Naive B cell (primary cell): ENCODE data around the gene MAPK4. TPM values are rescaled to one million over a fixed set of nuclear protein-coding genes. Genes with fewer than 3 reads are reported as not detected.
"Not testable (repeated sequence)": the region's sequence is repeated elsewhere in the genome, so short reads cannot be mapped to it uniquely, and the experiment has no call there.

ENCODE experiments used
- ATAC-seq, 2 donors: fragments of 150-1000 bp; cut with Tn5 transposase; 2 replicates each; pipeline ENCODE4 v1.10.0; 2021; ENCODE audit warnings: low read depth in 2 of 2, mild to moderate bottlenecking in 2 of 2, moderate library complexity in 2 of 2
- DNase-seq: peaks from one replicate; pipeline ENCODE4 v3.0.0; 2022
- H3K27ac Mint-ChIP-seq, 6 donors: one replicate each; pipeline ENCODE4 v1.8.0; 2020 to 2022; ENCODE audit warnings: mild to moderate bottlenecking in 6 of 6, mixed read lengths in 6 of 6, moderate library complexity in 5 of 6, inconsistent platforms in 2 of 6
- H3K27me3 Mint-ChIP-seq, 3 donors: one replicate each; pipeline ENCODE4 v1.8.0; 2021 to 2022; ENCODE audit warnings: mixed read lengths in 3 of 3, mild to moderate bottlenecking in 1 of 3
- H3K36me3 Mint-ChIP-seq, 2 donors: one replicate each; pipeline ENCODE4 v1.8.0; 2020 to 2022; ENCODE audit warnings: mixed read lengths in 2 of 2, inconsistent platforms in 1 of 2, mild to moderate bottlenecking in 1 of 2
- H3K4me1 Mint-ChIP-seq, 3 donors: one replicate each; pipeline ENCODE4 v1.8.0; 2020 to 2022; ENCODE audit warnings: mixed read lengths in 3 of 3, inconsistent platforms in 1 of 3, mild to moderate bottlenecking in 1 of 3, moderate library complexity in 1 of 3
- H3K4me3 Mint-ChIP-seq, 8 donors: one replicate each; pipeline ENCODE4 v1.8.0; 2020 to 2022; ENCODE audit warnings: mild to moderate bottlenecking in 8 of 8, mixed read lengths in 8 of 8, moderate library complexity in 8 of 8, inconsistent platforms in 2 of 8
- H3K9me3 Mint-ChIP-seq, 7 donors: one replicate each; pipeline ENCODE4 v1.8.0; 2020 to 2022; ENCODE audit warnings: mixed read lengths in 7 of 7, mild to moderate bottlenecking in 5 of 7, inconsistent platforms in 2 of 7, moderate library complexity in 1 of 7
- polyA plus RNA-seq, 6 donors: library from polyadenylated mRNA; unstranded; fragments of 300-500 nt; fragmentation: Illumina TruSeq; gene quantifications; one replicate each; pipeline ENCODE4 v1.2.3, GENCODE V29; 2021; ENCODE audit warnings: low read depth in 6 of 6

The MAPK4 gene
- polyA plus RNA-seq, 6 donors from 2014 or later, result not detected

- Mint-ChIP-seq H3K27me3 (peaks cover 18 to 33% (median 27%) of the 10 kb centered on the region in 3 donors), H3K36me3 (peaks cover 5 to 17% of the 10 kb centered on the region in 2 donors), H3K4me3 (no peak overlapping the region), H3K9me3 (peaks cover 10 to 42% (median 19%) of the 10 kb centered on the region in 7 donors), H3K27ac (no peak overlapping the region), H3K4me1 (no peaks in the 10 kb centered on the region)
- no peak for ATAC-seq
- no peak for DNase-seq
Observed at GRCh38 chr18:50581517-50581916, 21.6 kb downstream of the MAPK4 start.

GRCh38 chr18:50582500-50582899 is 22.6 kb downstream of the MAPK4 start:
- Mint-ChIP-seq H3K36me3 (peaks cover 5 to 17% of the 10 kb centered on the region in 2 donors), H3K27me3 (peaks cover 12 to 33% (median 27%) of the 10 kb centered on the region in 3 donors), H3K4me3 (peak overlapping the region in 1 of 8 donors; percentile 17), H3K27ac (peak overlapping the region in 1 of 6 donors; percentile 76), H3K4me1 (no peaks in the 10 kb centered on the region), H3K9me3 (peaks cover 10 to 45% (median 19%) of the 10 kb centered on the region in 7 donors)
- DNase-seq (no peak), ATAC-seq (no peak)

GRCh38 chr18:50586710-50587109 is 26.8 kb downstream of the MAPK4 start:
- no peak for DNase-seq
- Mint-ChIP-seq H3K4me3 (no peak overlapping the region), H3K4me1 (no peaks in the 10 kb centered on the region), H3K27ac (no peak overlapping the region), H3K9me3 (peaks cover 4 to 51% (median 23%) of the 10 kb centered on the region in 7 donors), H3K27me3 (peaks cover 4 to 12% (median 5%) of the 10 kb centered on the region in 3 donors), H3K36me3 (peaks cover 5 to 7% of the 10 kb centered on the region in 2 donors)
- no peak for ATAC-seq

GRCh38 chr18:50590593-50590992 is 30.7 kb downstream of the MAPK4 start:
- H3K27ac Mint-ChIP-seq, result no peak overlapping the region
- no peaks in the 10 kb centered on the region for H3K36me3 Mint-ChIP-seq
- peaks cover 5 to 13% (median 6%) of the 10 kb centered on the region in 3 donors for H3K27me3 Mint-ChIP-seq
- H3K9me3 Mint-ChIP-seq, result peaks cover 0 to 18% (median 4%) of the 10 kb centered on the region in 7 donors
- no peaks in the 10 kb centered on the region for H3K4me1 Mint-ChIP-seq
- DNase-seq (no peak), ATAC-seq (no peak)
- no peak overlapping the region for H3K4me3 Mint-ChIP-seq

GRCh38 chr18:50594012-50594411 is 34.1 kb downstream of the MAPK4 start:
- no peak overlapping the region for H3K27ac Mint-ChIP-seq

GRCh38 chr18:50594942-50595341 is 35.1 kb downstream of the MAPK4 start:
- ATAC-seq (no peak), DNase-seq (no peak)
- peaks cover 6 to 37% (median 12%) of the 10 kb centered on the region in 3 donors for H3K27me3 Mint-ChIP-seq
- no peaks in the 10 kb centered on the region for H3K4me1 Mint-ChIP-seq
- H3K27ac Mint-ChIP-seq, result no peak overlapping the region
- H3K4me3 Mint-ChIP-seq, result no peak overlapping the region
- H3K36me3 Mint-ChIP-seq, result no peaks in the 10 kb centered on the region
- peaks cover 0 to 5% (median 0%) of the 10 kb centered on the region in 7 donors for H3K9me3 Mint-ChIP-seq

More at GRCh38 chr18:50594012-50594411, 34.1 kb downstream of the MAPK4 start:
- ATAC-seq (no peak), DNase-seq (no peak)
- H3K9me3 Mint-ChIP-seq, result peaks cover 0 to 5% (median 0%) of the 10 kb centered on the region in 7 donors
- H3K27me3 Mint-ChIP-seq, result peaks cover 6 to 35% (median 12%) of the 10 kb centered on the region in 3 donors
- H3K36me3 Mint-ChIP-seq, result no peaks in the 10 kb centered on the region
- no peaks in the 10 kb centered on the region for H3K4me1 Mint-ChIP-seq
- no peak overlapping the region for H3K4me3 Mint-ChIP-seq

- Mint-ChIP-seq H3K4me3 (no peak overlapping the region), H3K36me3 (peaks cover 6 to 10% of the 10 kb centered on the region in 2 donors), H3K27ac (no peak overlapping the region), H3K27me3 (peaks cover under 1 to 38% (median 9%) of the 10 kb centered on the region in 3 donors), H3K4me1 (peaks cover 0 to 6% (median 5%) of the 10 kb centered on the region in 3 donors), H3K9me3 (peaks cover 6 to 16% (median 11%) of the 10 kb centered on the region in 7 donors)
- ATAC-seq (no peak), DNase-seq (no peak)
Observed at GRCh38 chr18:50602466-50602865, 42.6 kb downstream of the MAPK4 start.

GRCh38 chr18:50606609-50607008 is 46.7 kb downstream of the MAPK4 start:
- Mint-ChIP-seq H3K4me1 (peaks cover 0 to 2% (median under 1%) of the 10 kb centered on the region in 3 donors), H3K27ac (no peak overlapping the region), H3K27me3 (peaks cover 4 to 33% (median 13%) of the 10 kb centered on the region in 3 donors), H3K36me3 (peaks cover 3 to 11% of the 10 kb centered on the region in 2 donors), H3K9me3 (peaks cover 7 to 16% (median 10%) of the 10 kb centered on the region in 7 donors), H3K4me3 (no peak overlapping the region)
- DNase-seq (no peak), ATAC-seq (no peak)

GRCh38 chr18:50607378-50607926 is 47.6 kb downstream of the MAPK4 start:
- H3K27me3 Mint-ChIP-seq, result peaks cover 4 to 29% (median 11%) of the 10 kb centered on the region in 3 donors
- H3K36me3 Mint-ChIP-seq, result peaks cover 0 to 7% of the 10 kb centered on the region in 2 donors
- no peaks in the 10 kb centered on the region for H3K4me1 Mint-ChIP-seq
- no peak for ATAC-seq
- DNase-seq, result no peak
- H3K9me3 Mint-ChIP-seq, result peaks cover 0 to 12% (median 6%) of the 10 kb centered on the region in 7 donors
- no peak overlapping the region for H3K27ac Mint-ChIP-seq
- no peak overlapping the region for H3K4me3 Mint-ChIP-seq

- not testable (repeated sequence) for H3K27ac Mint-ChIP-seq, H3K4me1 Mint-ChIP-seq, ATAC-seq, DNase-seq, H3K36me3 Mint-ChIP-seq, H3K4me3 Mint-ChIP-seq
- H3K27me3 Mint-ChIP-seq, result peaks cover 10 to 20% (median 16%) of the 10 kb centered on the region in 3 donors
- H3K9me3 Mint-ChIP-seq, result peaks cover 4 to 25% (median 12%) of the 10 kb centered on the region in 7 donors
Observed at GRCh38 chr18:50609171-50609570, 49.3 kb downstream of the MAPK4 start.

GRCh38 chr18:50610349-50610748 is 50.5 kb downstream of the MAPK4 start:
- DNase-seq (no peak), ATAC-seq (no peak)
- H3K4me3 Mint-ChIP-seq, result no peak overlapping the region
- H3K9me3 Mint-ChIP-seq, result peaks cover 4 to 31% (median 12%) of the 10 kb centered on the region in 7 donors
- no peak overlapping the region for H3K27ac Mint-ChIP-seq
- peaks cover 10 to 16% (median 12%) of the 10 kb centered on the region in 3 donors for H3K27me3 Mint-ChIP-seq
- no peaks in the 10 kb centered on the region for H3K4me1 Mint-ChIP-seq
- H3K36me3 Mint-ChIP-seq, result peaks cover 0 to 7% of the 10 kb centered on the region in 2 donors

GRCh38 chr18:50611529-50611941 is 51.6 kb downstream of the MAPK4 start:
- Mint-ChIP-seq H3K4me1 (no peaks in the 10 kb centered on the region), H3K9me3 (peaks cover 4 to 31% (median 12%) of the 10 kb centered on the region in 7 donors), H3K4me3 (no peak overlapping the region), H3K27ac (no peak overlapping the region), H3K27me3 (peaks cover 7 to 21% (median 10%) of the 10 kb centered on the region in 3 donors), H3K36me3 (peaks cover 0 to 7% of the 10 kb centered on the region in 2 donors)
- no peak for DNase-seq
- no peak for ATAC-seq

- H3K4me1 Mint-ChIP-seq, result no peaks in the 10 kb centered on the region
- ATAC-seq (no peak), DNase-seq (no peak)
- peaks cover 0 to 25% (median 10%) of the 10 kb centered on the region in 7 donors for H3K9me3 Mint-ChIP-seq
- no peak overlapping the region for H3K4me3 Mint-ChIP-seq
- peaks cover 7 to 19% (median 14%) of the 10 kb centered on the region in 3 donors for H3K27me3 Mint-ChIP-seq
- H3K36me3 Mint-ChIP-seq, result peaks cover 0 to under 1% of the 10 kb centered on the region in 2 donors
- H3K27ac Mint-ChIP-seq, result no peak overlapping the region
Observed at GRCh38 chr18:50614838-50615237, 55.0 kb downstream of the MAPK4 start.

GRCh38 chr18:50616484-50617048 is 56.7 kb downstream of the MAPK4 start:
- H3K4me1 Mint-ChIP-seq, result no peaks in the 10 kb centered on the region
- DNase-seq (no peak), ATAC-seq (no peak)
- no peak overlapping the region for H3K27ac Mint-ChIP-seq
- H3K36me3 Mint-ChIP-seq, result no peaks in the 10 kb centered on the region
- peaks cover 0 to 23% (median 9%) of the 10 kb centered on the region in 7 donors for H3K9me3 Mint-ChIP-seq
- H3K27me3 Mint-ChIP-seq, result peaks cover 0 to 18% (median 15%) of the 10 kb centered on the region in 3 donors
- H3K4me3 Mint-ChIP-seq, result no peak overlapping the region
